Thoracic aorta (tissue), 2 donors: ENCODE results near the gene ASTN2. TPM values are rescaled to one million over a fixed set of nuclear protein-coding genes. Genes with fewer than 3 reads are reported as not detected.

Source experiments
- ATAC-seq: fragments of 150-250 bp; one replicate; pipeline ENCODE4 v1.8.0; 2017; ENCODE audit warnings: low read depth; ENCODE audit not compliant: insufficient number of reproducible peaks, low FRiP score
- DNase-seq: peaks from one replicate; pipeline ENCODE4 v3.0.0-alpha.2; 2020; ENCODE audit warnings: low spot score
- H3K27ac ChIP-seq, 2 donors: fragments of 200-600 bp; sonication (generic); 1 replicate in 1 of 2; 2 replicates in 1 of 2; pipeline ENCODE4 v1.5.1; 2016; ENCODE audit warnings: mild to moderate bottlenecking in 2 of 2, moderate library complexity in 2 of 2
- H3K27me3 ChIP-seq: fragments of 200-600 bp; sonication (generic); replicated peaks from 2 replicates; pipeline ENCODE4 v1.6.0; 2016; ENCODE audit warnings: mild to moderate bottlenecking; ENCODE audit not compliant: insufficient read depth
- H3K36me3 ChIP-seq: fragments of 200-600 bp; sonication (generic); one replicate; pipeline ENCODE4 v1.5.1; 2016
- H3K4me1 ChIP-seq, 2 donors: fragments of 200-600 bp; sonication (generic); 1 replicate in 1 of 2; 2 replicates in 1 of 2; pipeline versions ENCODE4 v1.5.1 to v1.6.0; 2016; ENCODE audit warnings: low read depth in 2 of 2, mild to moderate bottlenecking in 1 of 2; ENCODE audit not compliant: control insufficient read depth in 1 of 2
- H3K4me3 ChIP-seq: fragments of 200-600 bp; sonication (generic); 2 replicates; pipeline ENCODE4 v1.5.1; 2016; ENCODE audit warnings: mild to moderate bottlenecking
- H3K9me3 ChIP-seq: fragments of 200-600 bp; sonication (generic); 2 replicates; pipeline ENCODE4 v1.5.1; 2016
- CTCF ChIP-seq: fragments of 200-600 bp; sonication (generic); IDR thresholded peaks from one replicate; pipeline ENCODE4 v1.5.1; 2019; ENCODE audit warnings: antibody characterized with exemption
- total RNA-seq, 2 donors: library from RNA; depleted of rRNA; stranded (reverse); fragments of >200 nt; gene quantifications; one replicate each; pipeline versions ENCODE4 v1.1.0 to v1.2.3, GENCODE V29; 2016

Gene ASTN2
- total RNA-seq, 2 donors from 2014 or later = 6.8 to 7.1 TPM

- Histone ChIP-seq H3K36me3 (no peaks in the 10 kb centered on the region), H3K27ac (no peak overlapping the region), H3K27me3 (no peaks in the 10 kb centered on the region), H3K4me1 (no peaks in the 10 kb centered on the region), H3K4me3 (no peak overlapping the region), H3K9me3 (no peaks in the 10 kb centered on the region)
- DNase-seq (no peak), ATAC-seq (no peak)
- no peak for TF ChIP-seq CTCF
These were observed 622.6 kb downstream of the ASTN2 start for GRCh38 chr9:116792271-116792670.

GRCh38 chr9:116791326-116791725, 623.5 kb downstream of the ASTN2 start:
- H3K4me3 ChIP-seq = no peak overlapping the region
- no peaks in the 10 kb centered on the region for H3K4me1 ChIP-seq
- ATAC-seq = no peak
- TF ChIP-seq CTCF = no peak
- no peaks in the 10 kb centered on the region for H3K36me3 ChIP-seq
- no peaks in the 10 kb centered on the region for H3K9me3 ChIP-seq
- no peaks in the 10 kb centered on the region for H3K27me3 ChIP-seq
- no peak overlapping the region for H3K27ac ChIP-seq
- DNase-seq = no peak

GRCh38 chr9:116789081-116789480, 625.8 kb downstream of the ASTN2 start:
- no peak for ATAC-seq
- no peak for TF ChIP-seq CTCF

GRCh38 chr9:116786737-116787136, 628.1 kb downstream of the ASTN2 start:
- DNase-seq = no peak
- ATAC-seq = no peak
- Histone ChIP-seq H3K9me3 (no peaks in the 10 kb centered on the region), H3K4me3 (no peak overlapping the region), H3K27ac (no peak overlapping the region), H3K4me1 (no peaks in the 10 kb centered on the region), H3K27me3 (no peaks in the 10 kb centered on the region), H3K36me3 (no peaks in the 10 kb centered on the region)
- no peak for TF ChIP-seq CTCF

More at GRCh38 chr9:116789081-116789480, 625.8 kb downstream of the ASTN2 start:
- DNase-seq = no peak
- Histone ChIP-seq H3K27ac (no peak overlapping the region), H3K4me1 (no peaks in the 10 kb centered on the region), H3K36me3 (no peaks in the 10 kb centered on the region), H3K9me3 (no peaks in the 10 kb centered on the region), H3K4me3 (no peak overlapping the region), H3K27me3 (no peaks in the 10 kb centered on the region)

- TF ChIP-seq CTCF = no peak
- ATAC-seq = no peak
- no peak for DNase-seq
- Histone ChIP-seq H3K4me1 (no peaks in the 10 kb centered on the region), H3K36me3 (no peaks in the 10 kb centered on the region), H3K27me3 (no peaks in the 10 kb centered on the region), H3K9me3 (no peaks in the 10 kb centered on the region), H3K27ac (no peak overlapping the region), H3K4me3 (no peak overlapping the region)
These were observed 637.7 kb downstream of the ASTN2 start for GRCh38 chr9:116777116-116777515.
